GM12874 (cell line): Measurements from ENCODE around the gene APOBEC4.

Experiments
- CTCF ChIP-seq: IDR thresholded peaks from 2 replicates; pipeline ENCODE4 v1.5.1; 2011; ENCODE audit warnings: low read depth, mild to moderate bottlenecking, control low read depth, low read length, moderate library complexity; ENCODE audit not compliant: insufficient read depth

Gene APOBEC4

GRCh38 chr1:183632964-183633363 is 20.2 kb downstream of the APOBEC4 start:
- no peak for TF ChIP-seq CTCF

DNA sequence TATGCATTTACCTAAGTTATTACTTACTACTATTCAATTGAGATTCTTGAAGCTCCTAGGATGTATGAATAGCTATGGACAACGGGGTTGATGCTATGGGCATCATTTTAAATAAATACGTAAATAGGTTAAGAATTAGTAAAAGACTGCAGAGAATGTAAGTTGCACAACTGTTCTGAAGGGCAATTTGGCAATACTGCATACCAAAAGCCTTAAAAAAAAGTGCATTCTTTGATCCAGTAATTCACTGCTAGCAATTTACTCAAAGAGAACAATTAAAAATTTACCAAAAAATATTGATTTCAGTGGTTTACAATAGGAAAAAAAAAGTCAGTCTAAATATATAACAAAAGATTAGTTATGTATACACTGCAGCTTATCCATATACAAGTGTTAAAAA is 21.0 kb downstream of the APOBEC4 start:
- TF ChIP-seq CTCF = no peak

- no peak for TF ChIP-seq CTCF
Observed at GRCh38 chr1:183630748-183631147, 22.4 kb downstream of the APOBEC4 start.

GRCh38 chr1:183628537-183628936 is 24.6 kb downstream of the APOBEC4 start:
- TF ChIP-seq CTCF = no peak

- TF ChIP-seq CTCF = peak; percentile 67
Observed at GRCh38 chr1:183622884-183623785, 30.0 kb downstream of the APOBEC4 start.

DNA sequence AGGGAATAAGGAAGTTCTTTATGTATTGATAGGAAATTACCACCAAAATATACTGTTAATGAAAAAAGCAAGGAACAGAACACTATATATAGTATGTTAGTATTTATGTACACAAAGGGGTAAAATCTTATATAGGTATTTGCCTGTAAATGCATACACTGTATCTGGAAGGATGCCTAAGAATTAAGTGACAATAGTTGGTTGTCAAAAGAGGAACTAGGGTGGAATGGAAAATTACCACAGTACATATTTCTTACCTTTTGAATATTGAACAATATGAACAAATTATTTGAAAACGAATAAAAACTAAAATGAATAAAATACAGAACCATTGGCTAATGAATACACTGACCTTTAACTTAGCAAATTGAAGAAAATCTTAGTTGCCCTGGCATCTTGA is 31.1 kb downstream of the APOBEC4 start:
- TF ChIP-seq CTCF = no peak

DNA sequence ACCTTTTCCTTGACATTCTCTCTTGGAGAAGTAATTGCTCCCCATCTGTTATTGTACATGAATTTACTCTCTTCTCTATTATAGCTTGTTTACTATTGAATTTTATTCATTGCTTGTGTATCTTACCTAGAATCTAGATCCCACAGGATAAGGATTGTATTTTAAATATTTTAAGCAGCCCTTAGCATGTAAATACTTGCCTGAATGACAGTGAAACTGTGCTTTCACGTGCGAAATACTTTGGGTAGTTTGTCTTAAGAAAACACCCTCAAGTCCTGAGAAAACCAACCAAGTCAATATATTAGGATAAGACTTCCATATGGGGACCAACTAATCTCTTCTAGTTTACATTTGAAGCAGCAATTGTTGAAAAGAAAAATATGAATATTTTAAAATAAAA is 32.8 kb downstream of the APOBEC4 start:
- TF ChIP-seq CTCF = no peak
